Measurements from ENCODE around the gene TMEM108. TPM values are rescaled to one million over a fixed set of nuclear protein-coding genes. Genes with fewer than 3 reads are reported as not detected.

TMEM108 gene
- total and polyA plus RNA-seq, 10 of the 15 experiments (the other 5 are each of a cell fraction or from before 2014, with no cell fraction given) = 0.02 to 0.58 (median 0.12) TPM; not detected in 5

DNA sequence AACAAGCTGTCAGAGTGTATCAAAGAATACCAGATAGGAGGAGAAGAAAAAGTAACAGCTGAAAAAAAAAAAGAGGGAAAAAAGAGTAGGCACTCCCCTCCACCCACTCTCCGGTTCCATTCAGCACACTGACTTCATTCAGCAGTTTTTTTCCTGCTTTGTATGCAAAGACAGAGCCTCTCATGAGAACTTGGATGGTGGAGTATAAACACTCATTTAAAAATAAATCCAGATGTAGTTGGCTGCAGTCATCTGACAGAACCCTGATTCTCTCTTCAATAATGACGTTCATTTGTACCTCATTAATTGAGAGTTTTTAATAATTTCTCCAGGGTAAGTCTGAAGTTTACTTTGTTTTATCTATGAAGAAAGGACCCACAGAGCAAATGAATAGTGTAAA lies 81.0 kb downstream of the TMEM108 start (continued):
- TF ChIP-seq, protein P1, sequence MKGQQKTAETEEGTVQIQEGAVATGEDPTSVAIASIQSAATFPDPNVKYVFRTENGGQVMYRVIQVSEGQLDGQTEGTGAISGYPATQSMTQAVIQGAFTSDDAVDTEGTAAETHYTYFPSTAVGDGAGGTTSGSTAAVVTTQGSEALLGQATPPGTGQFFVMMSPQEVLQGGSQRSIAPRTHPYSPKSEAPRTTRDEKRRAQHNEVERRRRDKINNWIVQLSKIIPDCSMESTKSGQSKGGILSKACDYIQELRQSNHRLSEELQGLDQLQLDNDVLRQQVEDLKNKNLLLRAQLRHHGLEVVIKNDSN (IDR thresholded peaks at IDR 0.05; ENCODE audit: borderline replicate concordance, extremely low read length, insufficient read depth, low read depth, low read length) = no peak
- no peak for TF ChIP-seq NFIC (IDR thresholded peaks at IDR 0.05; ENCODE audit: low read depth, low read length)
- TF ChIP-seq MEF2B (IDR thresholded peaks at IDR 0.05; ENCODE audit: partially characterized antibody, poor library complexity, severe bottlenecking) = no peak

- TF ChIP-seq, protein P2, sequence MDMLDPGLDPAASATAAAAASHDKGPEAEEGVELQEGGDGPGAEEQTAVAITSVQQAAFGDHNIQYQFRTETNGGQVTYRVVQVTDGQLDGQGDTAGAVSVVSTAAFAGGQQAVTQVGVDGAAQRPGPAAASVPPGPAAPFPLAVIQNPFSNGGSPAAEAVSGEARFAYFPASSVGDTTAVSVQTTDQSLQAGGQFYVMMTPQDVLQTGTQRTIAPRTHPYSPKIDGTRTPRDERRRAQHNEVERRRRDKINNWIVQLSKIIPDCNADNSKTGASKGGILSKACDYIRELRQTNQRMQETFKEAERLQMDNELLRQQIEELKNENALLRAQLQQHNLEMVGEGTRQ (IDR thresholded peaks at IDR 0.05; ENCODE audit: borderline replicate concordance, low read depth, low read length) = no peak
- TF ChIP-seq JUNB (IDR thresholded peaks at IDR 0.05) (no peak), SIN3A (IDR thresholded peaks at IDR 0.05; ENCODE audit: low read depth, low read length) (no peak), POLR2A (IDR thresholded peaks at IDR 0.05; ENCODE audit: low read depth, low read length) (no peak), HDAC6 (IDR thresholded peaks at IDR 0.05; ENCODE audit: unreplicated experiment) (no peak), TBL1XR1 (IDR thresholded peaks at IDR 0.05; ENCODE audit: low read depth, low read length) (no peak), MYB (IDR thresholded peaks at IDR 0.05; ENCODE audit: borderline replicate concordance, low read depth, low read length) (no peak), ZNF384 (IDR thresholded peaks at IDR 0.05; ENCODE audit: borderline replicate concordance, low read depth, low read length) (no peak), CHD2 (IDR thresholded peaks at IDR 0.05; ENCODE audit: borderline replicate concordance, low read depth, low read length) (no peak), IKZF2 (IDR thresholded peaks at IDR 0.05) (no peak), ESRRA (IDR thresholded peaks at IDR 0.05; ENCODE audit: low read length) (no peak), NFYA (IDR thresholded peaks at IDR 0.05; ENCODE audit: borderline replicate concordance, low read depth, low read length) (no peak), SRF (IDR thresholded peaks at IDR 0.05; ENCODE audit: low read depth in 2 of 2, low read length in 2 of 2) (no peak), NR2C1 (IDR thresholded peaks at IDR 0.05) (no peak), ZBED1 (IDR thresholded peaks at IDR 0.05; ENCODE audit: borderline replicate concordance) (no peak)
- TF ChIP-seq, protein P3, sequence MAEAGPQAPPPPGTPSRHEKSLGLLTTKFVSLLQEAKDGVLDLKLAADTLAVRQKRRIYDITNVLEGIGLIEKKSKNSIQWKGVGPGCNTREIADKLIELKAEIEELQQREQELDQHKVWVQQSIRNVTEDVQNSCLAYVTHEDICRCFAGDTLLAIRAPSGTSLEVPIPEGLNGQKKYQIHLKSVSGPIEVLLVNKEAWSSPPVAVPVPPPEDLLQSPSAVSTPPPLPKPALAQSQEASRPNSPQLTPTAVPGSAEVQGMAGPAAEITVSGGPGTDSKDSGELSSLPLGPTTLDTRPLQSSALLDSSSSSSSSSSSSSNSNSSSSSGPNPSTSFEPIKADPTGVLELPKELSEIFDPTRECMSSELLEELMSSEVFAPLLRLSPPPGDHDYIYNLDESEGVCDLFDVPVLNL (IDR thresholded peaks at IDR 0.05; ENCODE audit: low read depth, low read length) = no peak
- TF ChIP-seq, protein P4, sequence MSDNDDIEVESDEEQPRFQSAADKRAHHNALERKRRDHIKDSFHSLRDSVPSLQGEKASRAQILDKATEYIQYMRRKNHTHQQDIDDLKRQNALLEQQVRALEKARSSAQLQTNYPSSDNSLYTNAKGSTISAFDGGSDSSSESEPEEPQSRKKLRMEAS (IDR thresholded peaks at IDR 0.05; ENCODE audit: low read depth, low read length) = no peak
- TF ChIP-seq, protein P5, sequence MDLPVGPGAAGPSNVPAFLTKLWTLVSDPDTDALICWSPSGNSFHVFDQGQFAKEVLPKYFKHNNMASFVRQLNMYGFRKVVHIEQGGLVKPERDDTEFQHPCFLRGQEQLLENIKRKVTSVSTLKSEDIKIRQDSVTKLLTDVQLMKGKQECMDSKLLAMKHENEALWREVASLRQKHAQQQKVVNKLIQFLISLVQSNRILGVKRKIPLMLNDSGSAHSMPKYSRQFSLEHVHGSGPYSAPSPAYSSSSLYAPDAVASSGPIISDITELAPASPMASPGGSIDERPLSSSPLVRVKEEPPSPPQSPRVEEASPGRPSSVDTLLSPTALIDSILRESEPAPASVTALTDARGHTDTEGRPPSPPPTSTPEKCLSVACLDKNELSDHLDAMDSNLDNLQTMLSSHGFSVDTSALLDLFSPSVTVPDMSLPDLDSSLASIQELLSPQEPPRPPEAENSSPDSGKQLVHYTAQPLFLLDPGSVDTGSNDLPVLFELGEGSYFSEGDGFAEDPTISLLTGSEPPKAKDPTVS (IDR thresholded peaks at IDR 0.05; ENCODE audit: low read depth, low read length) = no peak
- no peak overlapping the region for H3K4me3 ChIP-seq
- H3K9ac ChIP-seq (ENCODE audit: control insufficient read depth, insufficient read depth, low read length) = no peak overlapping the region
- no TSS peak for BruUV-seq (replicated peaks)
- H2AFZ ChIP-seq (ENCODE audit: control insufficient read depth, low read depth, low read length) = no peak overlapping the region
- H3K27ac ChIP-seq (ENCODE audit: control insufficient read depth, insufficient read depth) = no peak overlapping the region
- no peaks in the 10 kb centered on the region for H3K9me3 ChIP-seq (replicated peaks; ENCODE audit: control insufficient read depth, insufficient read depth, low read length)
- FAIRE-seq (no peak), ATAC-seq (no peak), DNase-seq (ENCODE audit: low read depth, low spot score) (no peak)
- no peak overlapping the region for H3K4me2 ChIP-seq (ENCODE audit: control insufficient read depth, insufficient read depth)
- H3K4me1 ChIP-seq (ENCODE audit: control insufficient read depth, insufficient read depth, low read length) = no peaks in the 10 kb centered on the region
- ChIA-PET POLR2A (no interaction called here), CTCF (no interaction called here), RAD21 (ENCODE audit: unreplicated experiment) (no interaction called here), SMC1A (ENCODE audit: uncharacterized antibody, unreplicated experiment) (no interaction called here)
- WGBS (ENCODE audit: insufficient coverage, insufficient replicate concordance, low lambda C conversion rate, missing lambda C conversion rate) = 2% methylated on average over 3 of the region's 3 CpGs
- intact Hi-C loops (cut with micrococcal nuclease; ENCODE audit: unreplicated experiment) (no loop called here), in situ Hi-C loops (cut with MboI) (no loop called here)
- no peaks in the 10 kb centered on the region for H3K36me3 ChIP-seq (ENCODE audit: control insufficient read depth in 2 of 2, insufficient read depth in 2 of 2, low read length in 1 of 2)
- no peaks in the 10 kb centered on the region for H3K79me2 ChIP-seq (ENCODE audit: control insufficient read depth, insufficient read depth, low read length)
- no peaks in the 10 kb centered on the region for H3K27me3 ChIP-seq (replicated peaks in 1 of 2; ENCODE audit: control insufficient read depth in 2 of 2, insufficient read depth in 2 of 2, low read length in 1 of 2)
- H4K20me1 ChIP-seq (ENCODE audit: control insufficient read depth, insufficient read depth) = no peaks in the 10 kb centered on the region
Observed at GRCh38 chr3:133121450-133121849, 83.3 kb downstream of the TMEM108 start.

Data from GM12878 (cell line).